Mesendoderm (in vitro differentiated cells): ENCODE measurements around the gene PFN2. TPM values are rescaled to one million over a fixed set of nuclear protein-coding genes. Genes with fewer than 3 reads are reported as not detected.

ENCODE experiments used
- small RNA-seq: library from polyadenylated mRNA; stranded (forward); fragments of <200 nt; extraction: miRNeasy Mini kit (QIAGEN cat#:217004); gene quantifications from one replicate; pipeline ENCODE3, GENCODE V24; 2013; ENCODE audit not compliant: insufficient read depth

Gene PFN2

Small RNA genes within 50 kb of the gene (small RNA-seq; reads per million reads assigned to genes)
- not detected for gene RNU6-720P
